Left lung (tissue), 10 donors: ENCODE data around the gene MAP1A. TPM values are rescaled to one million over a fixed set of nuclear protein-coding genes. Genes with fewer than 3 reads are reported as not detected.
A peak's percentile ranks its signal among the peaks of the same experiment; 100 is the strongest.

Experiments used
- ATAC-seq: fragments of 200-7000 bp; cut with Tn5 transposase; one replicate; pipeline ENCODE4 v1.9.1; 2020; ENCODE audit warnings: moderate library complexity
- DNase-seq, 4 donors: peaks; one replicate each; pipeline ENCODE4 v3.0.0-alpha.2; 2013 to 2020
- H3K27ac ChIP-seq, 2 donors: fragments of 200-600 bp; sonication (generic) in 1 of 2; one replicate each; pipeline versions ENCODE4 v1.5.0 to v1.8.0; 2020 to 2021
- H3K27me3 ChIP-seq, 2 donors: fragments of 200-600 bp; sonication (generic) in 1 of 2; one replicate each; pipeline versions ENCODE4 v1.5.0 to v1.8.0; 2020 to 2021
- H3K36me3 ChIP-seq, 2 donors: fragments of 200-600 bp; sonication (generic) in 1 of 2; one replicate each; pipeline versions ENCODE4 v1.5.0 to v1.8.0; 2020 to 2021
- H3K4me1 ChIP-seq, 2 donors: fragments of 200-600 bp; one replicate each; pipeline ENCODE4 v1.8.0; 2021
- H3K4me3 ChIP-seq, 2 donors: fragments of 200-600 bp; sonication (generic) in 1 of 2; one replicate each; pipeline versions ENCODE4 v1.5.0 to v1.8.0; 2020 to 2021; ENCODE audit warnings: mild to moderate bottlenecking in 1 of 2
- H3K9me3 ChIP-seq, 2 donors: fragments of 200-600 bp; sonication (generic) in 1 of 2; one replicate each; pipeline versions ENCODE4 v1.5.0 to v1.8.0; 2020 to 2021
- intact Hi-C, 2 donors: fragments of 100-400 bp; cut with DNase I; formaldehyde crosslinking; loops; one replicate each; pipeline versions ENCODE4 v1.11.2 to v1.14.2; 2022
- polyA plus RNA-seq, 6 donors: library from polyadenylated mRNA; unstranded; fragments of 120-200 nt; gene quantifications; one replicate each; pipeline ENCODE4 v1.2.1, GENCODE V29; 2013; ENCODE audit not compliant: insufficient read length in 6 of 6
- total RNA-seq, 2 donors: library from RNA; stranded (reverse); fragmentation: NEBNext Ultra II Directional; extraction: Animal tissue kit (Norgen Biotek cat#: 25700); gene quantifications; one replicate each; pipeline ENCODE4 v1.2.1, GENCODE V29; 2021
- TF ChIP-seq, protein P1 (sequence below), 2 donors: fragments of 200-600 bp; sonication (generic) in 1 of 2; IDR thresholded peaks; one replicate each; pipeline versions ENCODE4 v1.5.0 to v1.8.0; 2021; ENCODE audit warnings: antibody characterized with exemption in 2 of 2
- donor health status: DM: no; HTN: yes; CAD: no.
- donor health status: DM: no; HTN: no; CAD: no.

MAP1A gene
- total and polyA plus RNA-seq, 8 donors, result 6.4 to 13.4 (median 8.9) TPM

DNA sequence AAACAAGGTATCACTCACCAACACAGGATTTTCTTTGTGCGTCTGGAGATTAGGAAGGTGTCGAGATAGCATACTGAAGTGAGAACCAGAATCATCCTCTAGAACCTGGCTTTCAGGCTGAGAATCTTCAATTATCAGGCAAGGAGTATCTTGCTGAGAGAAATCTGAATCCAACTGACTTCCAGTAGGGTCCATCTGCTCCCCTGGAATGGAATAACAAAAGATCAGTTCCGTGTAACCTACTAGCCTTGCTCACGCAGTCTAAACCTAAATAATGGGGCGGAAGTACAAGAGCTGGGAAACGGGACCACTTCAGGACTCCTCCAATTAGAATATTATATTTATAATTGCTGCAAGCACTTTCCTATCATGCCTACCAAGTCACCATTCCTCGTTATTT, 25.1 kb upstream of the MAP1A start:
- TF ChIP-seq, protein P1, sequence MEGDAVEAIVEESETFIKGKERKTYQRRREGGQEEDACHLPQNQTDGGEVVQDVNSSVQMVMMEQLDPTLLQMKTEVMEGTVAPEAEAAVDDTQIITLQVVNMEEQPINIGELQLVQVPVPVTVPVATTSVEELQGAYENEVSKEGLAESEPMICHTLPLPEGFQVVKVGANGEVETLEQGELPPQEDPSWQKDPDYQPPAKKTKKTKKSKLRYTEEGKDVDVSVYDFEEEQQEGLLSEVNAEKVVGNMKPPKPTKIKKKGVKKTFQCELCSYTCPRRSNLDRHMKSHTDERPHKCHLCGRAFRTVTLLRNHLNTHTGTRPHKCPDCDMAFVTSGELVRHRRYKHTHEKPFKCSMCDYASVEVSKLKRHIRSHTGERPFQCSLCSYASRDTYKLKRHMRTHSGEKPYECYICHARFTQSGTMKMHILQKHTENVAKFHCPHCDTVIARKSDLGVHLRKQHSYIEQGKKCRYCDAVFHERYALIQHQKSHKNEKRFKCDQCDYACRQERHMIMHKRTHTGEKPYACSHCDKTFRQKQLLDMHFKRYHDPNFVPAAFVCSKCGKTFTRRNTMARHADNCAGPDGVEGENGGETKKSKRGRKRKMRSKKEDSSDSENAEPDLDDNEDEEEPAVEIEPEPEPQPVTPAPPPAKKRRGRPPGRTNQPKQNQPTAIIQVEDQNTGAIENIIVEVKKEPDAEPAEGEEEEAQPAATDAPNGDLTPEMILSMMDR (IDR thresholded peaks at IDR 0.05), result no peak
- DNase-seq, result peak in 1 of 4 donors; percentile 6
- peak overlapping the region; percentile 62 to 75 for H3K27ac ChIP-seq
- peaks cover 0 to 21% of the 10 kb centered on the region in 2 donors for H3K4me1 ChIP-seq
- no peaks in the 10 kb centered on the region for H3K27me3 ChIP-seq
- intact Hi-C loops, result no loop called here
- H3K9me3 ChIP-seq, result no peaks in the 10 kb centered on the region
- no peak for ATAC-seq
- peaks cover 0 to 8% of the 10 kb centered on the region in 2 donors for H3K36me3 ChIP-seq
- peak overlapping the region; percentile 78 to 87 for H3K4me3 ChIP-seq

DNA sequence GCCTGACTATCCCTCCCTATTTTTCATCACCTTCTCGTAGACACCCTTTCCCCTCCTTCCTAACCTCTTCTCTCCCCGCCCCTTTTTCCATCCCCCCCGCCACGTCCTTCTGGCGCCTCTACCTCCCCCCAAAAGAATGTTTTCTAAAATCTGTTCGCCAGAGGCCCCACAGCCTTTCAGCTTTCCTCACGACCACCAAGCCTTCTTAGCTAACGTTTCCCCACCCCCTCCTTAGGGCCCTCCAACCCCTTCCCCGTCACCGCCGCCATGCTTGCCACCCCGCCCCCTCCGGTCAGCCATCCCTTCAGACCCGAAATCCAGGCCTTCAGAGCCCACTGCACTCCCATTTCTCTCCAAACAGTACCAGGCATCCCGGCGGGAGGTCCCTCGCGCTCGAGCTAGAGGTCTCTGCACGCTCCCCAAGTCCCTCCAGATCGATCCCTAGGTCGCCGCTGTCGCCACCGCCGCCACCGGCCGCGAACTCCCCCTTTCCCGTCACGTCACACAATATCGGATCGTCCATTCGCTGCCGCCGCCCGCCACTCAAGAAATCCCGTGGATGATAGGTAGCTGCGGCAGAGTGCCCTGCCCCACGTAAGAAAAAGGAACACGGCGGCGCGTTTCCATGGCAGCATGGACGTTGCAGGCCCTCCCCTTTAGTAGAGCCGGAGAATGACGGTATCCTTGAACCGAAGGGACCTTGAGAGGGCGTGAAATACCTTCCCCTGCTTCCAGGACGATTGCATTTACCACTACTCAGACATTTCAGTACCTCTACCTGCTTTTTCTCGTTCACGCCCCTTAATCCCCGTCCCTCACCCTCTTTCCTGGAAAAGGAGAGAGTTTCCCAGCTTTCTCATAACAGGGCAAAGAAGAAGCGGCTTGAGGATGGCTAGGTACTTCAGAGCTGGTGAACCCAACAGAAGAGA, 24.5 kb upstream of the MAP1A start, which contains the start of gene TP53BP1:
TSS of gene TP53BP1 (minus strand) at position 484 of the 929 bp plus-strand sequence. CDS start at position 371, 113 bp downstream.
- ATAC-seq (peak; percentile 100), DNase-seq (peak; percentile 89 to 97 (median 97))
- TF ChIP-seq, protein P1 (IDR thresholded peaks at IDR 0.05), result no peak
- Histone ChIP-seq H3K36me3 (peaks cover 0 to 1% of the 10 kb centered on the region in 2 donors), H3K4me1 (peaks cover 0 to 21% of the 10 kb centered on the region in 2 donors), H3K27me3 (no peaks in the 10 kb centered on the region), H3K4me3 (peak within 1 kb of the TSS; percentile 78 to 87), H3K9me3 (no peaks in the 10 kb centered on the region), H3K27ac (peak within 1 kb of the TSS; percentile 62 to 75)
- intact Hi-C loops, result no loop called here

DNA sequence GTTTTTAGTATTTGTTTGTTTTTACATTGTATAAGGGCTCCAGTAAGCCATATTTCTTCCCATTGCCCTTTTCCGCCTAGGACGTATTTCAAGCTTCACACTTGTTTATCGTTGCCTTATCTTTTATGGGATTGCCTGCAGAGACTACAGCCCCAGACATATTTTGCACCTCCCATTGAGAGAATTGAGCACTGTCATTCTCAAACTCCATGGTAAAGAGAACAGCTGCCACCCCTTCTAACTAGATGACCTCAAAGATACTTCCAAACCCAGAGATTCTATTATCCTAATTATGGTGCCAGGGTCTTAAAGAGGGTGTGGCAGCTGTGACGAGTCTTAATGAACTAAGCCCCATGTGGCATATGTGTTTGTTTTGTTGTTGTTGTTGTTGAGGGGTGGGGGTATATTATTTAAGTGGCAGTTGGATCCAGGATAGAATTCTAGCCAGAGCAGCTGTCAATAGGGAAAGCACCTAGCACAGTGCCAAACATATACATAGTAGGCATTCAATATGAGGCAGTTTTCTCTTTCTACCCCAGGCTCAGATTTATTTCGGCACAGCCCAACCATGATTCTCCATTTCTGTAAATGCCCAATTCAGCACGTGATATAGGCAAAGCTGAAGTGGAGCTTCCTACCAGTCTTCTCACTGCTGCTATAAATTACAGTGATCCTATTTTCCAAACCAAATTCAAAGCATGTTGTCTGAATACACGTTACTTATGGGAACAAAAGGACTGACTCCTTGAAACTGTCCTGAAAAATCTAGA, 23.5 kb upstream of the MAP1A start:
- TF ChIP-seq, protein P1 (IDR thresholded peaks at IDR 0.05), result no peak
- Histone ChIP-seq H3K4me3 (peak overlapping the region; percentile 78 to 87), H3K4me1 (peaks cover 0 to 21% of the 10 kb centered on the region in 2 donors), H3K27ac (peak overlapping the region; percentile 62 to 75), H3K27me3 (no peaks in the 10 kb centered on the region), H3K9me3 (no peaks in the 10 kb centered on the region), H3K36me3 (no peaks in the 10 kb centered on the region)
- DNase-seq (no peak), ATAC-seq (no peak)
- intact Hi-C loops, result no loop called here

DNA sequence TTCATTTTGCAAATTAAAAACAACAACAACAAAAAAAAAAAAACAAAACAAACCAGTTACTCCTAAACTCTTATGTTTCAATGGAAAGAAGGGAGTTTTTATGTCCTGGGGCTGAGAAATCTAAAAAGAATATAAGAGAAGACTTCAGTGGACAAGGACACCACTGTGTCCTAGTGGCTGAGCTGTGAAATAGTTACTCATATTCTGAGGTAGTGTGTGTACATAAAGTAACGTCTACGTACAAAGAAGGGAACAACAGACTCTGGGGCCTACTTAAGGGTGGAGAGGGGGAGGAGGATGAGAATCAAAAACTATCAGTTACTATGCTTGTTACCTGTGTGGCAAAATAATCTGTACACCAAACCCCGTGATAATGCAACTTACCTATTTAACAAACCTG, 18.4 kb upstream of the MAP1A start:
- no peaks in the 10 kb centered on the region for H3K9me3 ChIP-seq
- H3K4me3 ChIP-seq, result no peak overlapping the region
- TF ChIP-seq, protein P1 (IDR thresholded peaks at IDR 0.05), result no peak
- H3K27ac ChIP-seq, result no peak overlapping the region
- no peaks in the 10 kb centered on the region for H3K27me3 ChIP-seq
- H3K36me3 ChIP-seq, result no peaks in the 10 kb centered on the region
- no peak for ATAC-seq
- no peaks in the 10 kb centered on the region for H3K4me1 ChIP-seq
- no peak for DNase-seq
- intact Hi-C loops, result no loop called here

DNA sequence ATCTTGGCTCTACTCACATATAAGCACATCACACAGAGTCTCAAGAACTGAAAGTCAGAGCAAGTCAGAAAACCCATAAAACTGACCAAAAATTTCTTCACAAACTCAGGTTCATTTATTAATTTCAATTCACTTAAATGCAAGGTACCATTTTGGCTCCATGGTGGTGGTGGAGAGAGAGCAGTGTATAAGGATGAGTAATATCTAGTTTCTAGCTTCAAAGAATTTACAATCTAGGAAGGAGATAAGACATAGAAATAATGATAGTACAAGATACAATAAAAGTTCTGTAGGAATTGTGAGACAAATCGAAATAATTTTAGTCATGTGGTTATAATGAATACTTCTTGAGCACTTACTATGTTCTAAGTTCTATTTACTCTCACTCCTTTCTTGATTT, 17.8 kb upstream of the MAP1A start:
- H3K27me3 ChIP-seq, result no peaks in the 10 kb centered on the region
- DNase-seq, result no peak
- H3K4me1 ChIP-seq, result no peaks in the 10 kb centered on the region
- no peaks in the 10 kb centered on the region for H3K9me3 ChIP-seq
- H3K4me3 ChIP-seq, result no peak overlapping the region
- H3K27ac ChIP-seq, result no peak overlapping the region
- no peak for ATAC-seq
- H3K36me3 ChIP-seq, result no peaks in the 10 kb centered on the region
- intact Hi-C loops, result no loop called here
- TF ChIP-seq, protein P1 (IDR thresholded peaks at IDR 0.05), result no peak
